ENCODE results near the gene MYDGF. TPM values are rescaled to one million over a fixed set of nuclear protein-coding genes. Genes with fewer than 3 reads are reported as not detected.

Gene MYDGF
- total and polyA plus RNA-seq, 2 of the 13 experiments (the other 11 are each of a cell fraction or from before 2014, with no cell fraction given) = 116 to 198 TPM

- TF ChIP-seq SRSF9 (IDR thresholded peaks at IDR 0.05; ENCODE audit: borderline replicate concordance, insufficient read depth, low read depth, low read length, poor library complexity, severe bottlenecking) = no peak
- no peak for TF ChIP-seq HINFP (CRISPR knock-in tag; IDR thresholded peaks at IDR 0.05; ENCODE audit: low read depth)
- TF ChIP-seq NONO (IDR thresholded peaks at IDR 0.05) = no peak
- TF ChIP-seq NONO (CRISPR knock-in tag; conservative IDR thresholded peaks at IDR 0.05) = 0 out of 2 replicates have a peak, but pooled peaks have one; percentile 22
- no peak for TF ChIP-seq TRIM22 (IDR thresholded peaks at IDR 0.05)
Observed at GRCh38 chr19:4653793-4654436, 16.2 kb downstream of the MYDGF start (continued).

GRCh38 chr19:4652075-4652474 is 18.1 kb downstream of the MYDGF start:
- ChIA-PET CTCF (ENCODE audit: low intra/inter-chr PET ratio, low total read pairs) (no interaction called here), POLR2A (no interaction called here)
- Histone ChIP-seq H3K9ac (ENCODE audit: insufficient read depth, low read depth, low read length) (no peak overlapping the region), H3K4me3 (replicated peaks in 1 of 3; ENCODE audit: insufficient read depth in 1 of 3, low read depth in 2 of 3, low read length in 3 of 3) (no peak overlapping the region), H3K27ac (ENCODE audit: extremely low read length, insufficient read depth, low read length) (no peak overlapping the region), H3K4me2 (ENCODE audit: low read depth, low read length) (no peak overlapping the region), H2AFZ (ENCODE audit: low read length) (no peak overlapping the region), H3K9me3 (ENCODE audit: low read length) (no peaks in the 10 kb centered on the region), H3K27me3 (ENCODE audit: control insufficient read depth in 1 of 2, insufficient read depth in 2 of 2, low read length in 2 of 2) (no peaks in the 10 kb centered on the region), H3K36me3 (replicated peaks in 1 of 2; ENCODE audit: control insufficient read depth in 1 of 2, insufficient read depth in 2 of 2, low read length in 2 of 2) (peaks cover 7 to 35% of the 10 kb centered on the region in 2 experiments; a peak in 4 of 5 replicates), H4K20me1 (ENCODE audit: insufficient read depth, low read length) (peaks cover 11% of the 10 kb centered on the region; the same call in 1 of the 2 replicates), H3K4me1 (ENCODE audit: insufficient read depth, low read length) (peaks cover 17% of the 10 kb centered on the region), H3K79me2 (ENCODE audit: insufficient read depth, low read length) (peaks cover 6% of the 10 kb centered on the region)
- in situ Hi-C loops (cut with HindIII; ENCODE audit: extremely low pct_ligation_motif_present, low pct_unique_long_range_greater_than_20kb) (no loop called here), intact Hi-C loops (cut with micrococcal nuclease; ENCODE audit: unreplicated experiment) (loop anchor here (5.0 kb wide), 1 partner anchor 585 kb away; the partner anchor contains the start of gene ZBTB7A)
- TF ChIP-seq HOXA3 (CRISPR knock-in tag; IDR thresholded peaks at IDR 0.05) (peak; percentile 46; the same call in 1 of the 2 replicates), ZHX1 (CRISPR knock-in tag; IDR thresholded peaks at IDR 0.05; ENCODE audit: low read depth) (peak; percentile 35; the same call in 1 of the 2 replicates), AGO2 (optimal IDR thresholded peaks at IDR 0.05; ENCODE audit: low read depth, low read length) (peak; percentile 79), ZNF30 (CRISPR knock-in tag; IDR thresholded peaks at IDR 0.05) (no peak), RBFOX2 (IDR thresholded peaks at IDR 0.05; ENCODE audit: low read depth, low read length) (peak; percentile 71)
- DNase-seq (ENCODE audit: low spot score) (no peak), FAIRE-seq (no peak), ATAC-seq (no peak)
- 94% methylated on average over 14 of the region's 44 CpGs for WGBS (ENCODE audit: low lambda C conversion rate)
- BruUV-seq (replicated peaks) = no TSS peak

Measured in HepG2 (cell line).